ENCODE results near the gene ELK4. TPM values are rescaled to one million over a fixed set of nuclear protein-coding genes. Genes with fewer than 3 reads are reported as not detected.
A peak's percentile ranks its signal among the peaks of the same experiment; 100 is the strongest.

ELK4 gene
- total RNA-seq, 3 donors from 2014 or later: 90.7 to 103 (median 101) TPM

DNA sequence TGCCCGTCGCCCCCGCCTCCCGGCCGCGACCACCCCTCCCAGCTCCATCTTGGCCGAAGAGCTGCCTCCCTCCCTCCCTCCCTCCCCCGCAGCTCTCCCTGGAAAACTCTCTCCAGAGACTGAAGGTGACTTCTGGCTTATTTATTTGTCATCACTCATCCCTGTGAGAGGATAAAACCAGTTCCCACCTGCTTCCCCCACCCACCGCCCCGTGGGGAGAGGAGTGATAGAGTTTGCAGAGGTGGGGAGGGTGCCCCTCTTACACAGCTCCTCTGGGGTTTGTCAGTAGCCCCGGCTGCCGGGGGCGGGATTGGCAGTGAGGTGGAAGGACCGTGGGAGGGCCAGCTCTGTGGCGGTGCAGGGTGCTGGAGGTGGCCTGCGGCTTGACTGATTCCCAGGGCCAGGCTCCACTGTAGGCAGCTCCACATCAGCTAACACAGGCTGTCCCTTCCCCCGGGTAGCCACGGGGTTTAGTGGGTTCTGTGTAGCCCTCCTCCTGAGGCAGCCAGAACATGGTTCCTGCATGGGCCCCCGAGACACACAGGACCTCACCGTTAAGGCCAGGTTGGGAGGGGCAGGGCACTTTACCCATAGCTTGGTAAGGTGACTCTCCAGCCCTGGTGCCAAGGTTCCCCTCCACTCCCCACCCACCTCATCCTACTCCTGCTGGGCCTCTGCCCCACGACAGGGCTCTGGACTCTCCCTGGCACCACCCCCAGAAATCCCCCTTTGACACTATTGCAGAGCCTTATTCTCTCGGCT is 62.2 kb downstream of the ELK4 start:
- DNase-seq (no peak), ATAC-seq (peak in 1 of 2 donors; percentile 8)
- Mint-ChIP-seq H3K36me3 (ENCODE audit: insufficient read depth) (no peaks in the 10 kb centered on the region), H3K4me1 (ENCODE audit: low read depth) (peaks cover 3% of the 10 kb centered on the region), H3K4me3 (no peak overlapping the region), H3K27me3 (ENCODE audit: low read depth) (peaks cover 46% of the 10 kb centered on the region), H3K9me3 (no peaks in the 10 kb centered on the region)

DNA sequence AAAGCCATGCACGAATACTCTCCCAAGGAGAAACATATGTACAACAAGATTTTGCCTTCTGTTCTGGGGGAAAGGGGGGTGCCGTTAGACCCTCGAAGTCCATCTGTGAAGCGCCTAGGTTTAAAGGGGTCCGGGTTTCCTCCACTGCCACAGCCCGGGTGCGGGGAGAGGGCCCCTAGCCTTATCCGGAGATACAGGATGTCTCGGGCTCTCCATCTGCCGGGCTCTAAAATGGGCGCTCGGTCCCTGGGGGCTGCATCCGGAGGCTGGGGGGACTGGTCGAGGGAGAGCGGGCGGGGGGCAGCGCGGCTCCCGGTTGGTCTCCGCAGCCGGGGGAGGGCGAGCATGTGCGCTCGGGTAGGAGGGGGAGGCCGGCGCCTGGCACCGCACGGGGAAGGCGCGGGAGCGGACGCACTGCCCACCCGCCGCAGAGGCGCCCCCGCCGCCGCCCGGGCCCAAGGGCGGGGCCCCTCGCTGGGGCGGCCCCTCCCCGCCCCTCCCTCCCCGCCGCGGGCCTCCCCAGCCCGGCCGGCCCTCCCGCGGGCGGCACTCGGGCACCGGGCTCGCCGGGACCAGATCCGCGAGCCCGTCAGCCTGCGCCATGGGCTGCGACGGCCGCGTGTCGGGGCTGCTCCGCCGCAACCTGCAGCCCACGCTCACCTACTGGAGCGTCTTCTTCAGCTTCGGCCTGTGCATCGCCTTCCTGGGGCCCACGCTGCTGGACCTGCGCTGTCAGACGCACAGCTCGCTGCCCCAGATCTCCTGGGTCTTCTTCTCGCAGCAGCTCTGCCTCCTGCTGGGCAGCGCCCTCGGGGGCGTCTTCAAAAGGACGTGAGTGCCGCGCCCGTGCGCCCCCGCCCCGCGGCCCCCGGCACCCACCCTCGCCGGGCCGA is 63.1 kb downstream of the ELK4 start:
- ATAC-seq: peak; percentile 49 to 74
- Mint-ChIP-seq H3K27me3 (ENCODE audit: low read depth) (peaks cover 50% of the 10 kb centered on the region), H3K4me3 (peak overlapping the region; percentile 58), H3K36me3 (ENCODE audit: insufficient read depth) (no peaks in the 10 kb centered on the region), H3K9me3 (no peaks in the 10 kb centered on the region), H3K4me1 (ENCODE audit: low read depth) (peaks cover 3% of the 10 kb centered on the region)
- DNase-seq: no peak

DNA sequence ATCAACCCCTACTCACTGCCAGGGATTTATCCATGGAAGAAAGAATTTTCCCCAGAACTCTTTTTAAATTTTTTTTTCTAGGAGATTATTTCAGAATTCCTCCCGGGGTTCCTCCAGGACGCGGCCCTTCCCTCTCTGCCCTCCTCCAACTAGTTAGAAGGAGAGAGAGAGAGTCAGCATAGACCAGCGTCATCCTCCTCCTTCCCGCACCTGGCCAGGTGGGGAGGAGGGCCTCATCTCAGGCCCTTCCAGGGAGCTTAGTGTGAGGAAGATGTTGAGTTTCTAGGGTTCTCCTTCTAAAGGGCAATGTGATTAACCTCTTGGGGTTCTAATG is 63.7 kb downstream of the ELK4 start:
- Mint-ChIP-seq H3K27me3 (ENCODE audit: low read depth) (peaks cover 48% of the 10 kb centered on the region), H3K4me1 (ENCODE audit: low read depth) (peaks cover 3% of the 10 kb centered on the region), H3K4me3 (peak overlapping the region; percentile 55), H3K9me3 (no peaks in the 10 kb centered on the region), H3K36me3 (ENCODE audit: insufficient read depth) (no peaks in the 10 kb centered on the region)
- no peak for ATAC-seq
- DNase-seq: no peak

DNA sequence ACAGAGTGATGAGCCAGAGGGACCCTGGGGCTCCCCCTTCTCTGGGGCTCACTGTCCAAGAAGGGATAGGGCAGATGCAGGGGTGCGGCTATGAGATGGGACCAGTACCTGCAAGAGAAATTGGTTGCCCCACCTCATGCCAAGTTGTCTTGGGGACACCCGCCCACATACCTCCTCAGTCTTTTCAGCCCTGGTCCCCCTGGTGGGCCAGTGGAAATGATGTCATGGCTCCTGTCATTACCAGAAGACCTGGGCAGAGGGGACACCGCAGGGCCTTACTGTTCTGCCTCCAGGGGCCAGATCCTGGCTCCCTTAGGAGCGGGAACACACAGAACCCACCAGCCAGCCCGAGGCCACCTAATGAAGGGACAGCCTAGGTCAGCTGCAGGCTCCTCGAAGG is 64.1 kb downstream of the ELK4 start:
- no peak for DNase-seq
- no peak for ATAC-seq
- peaks cover 3% of the 10 kb centered on the region for H3K4me1 Mint-ChIP-seq (ENCODE audit: low read depth)
- H3K9me3 Mint-ChIP-seq: no peaks in the 10 kb centered on the region
- no peaks in the 10 kb centered on the region for H3K36me3 Mint-ChIP-seq (ENCODE audit: insufficient read depth)
- peaks cover 48% of the 10 kb centered on the region for H3K27me3 Mint-ChIP-seq (ENCODE audit: low read depth)
- H3K4me3 Mint-ChIP-seq: no peak overlapping the region

DNA sequence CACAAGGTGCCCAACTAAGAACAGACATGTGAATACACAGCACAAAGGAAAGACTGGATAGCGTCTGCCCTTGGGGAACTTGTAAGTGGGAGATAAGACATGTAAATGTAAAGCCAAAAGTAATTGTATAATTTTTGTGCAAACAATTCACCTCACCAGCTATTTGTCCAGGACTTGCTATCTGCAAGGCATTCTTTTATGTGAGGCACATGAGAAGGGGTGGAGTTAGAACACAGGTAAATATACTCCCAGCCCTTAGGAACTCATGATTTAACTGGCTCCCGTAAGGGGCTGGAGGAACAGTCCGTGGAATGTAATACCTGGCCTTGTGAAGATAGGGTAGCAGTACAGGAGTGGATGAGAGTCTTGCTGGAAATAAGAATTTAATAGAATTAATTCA is 66.0 kb downstream of the ELK4 start:
- Mint-ChIP-seq H3K27me3 (ENCODE audit: low read depth) (peaks cover 38% of the 10 kb centered on the region), H3K9me3 (peaks cover 5% of the 10 kb centered on the region), H3K36me3 (ENCODE audit: insufficient read depth) (no peaks in the 10 kb centered on the region), H3K4me3 (no peak overlapping the region), H3K4me1 (ENCODE audit: low read depth) (peaks cover 3% of the 10 kb centered on the region)
- ATAC-seq (no peak), DNase-seq (no peak)

DNA sequence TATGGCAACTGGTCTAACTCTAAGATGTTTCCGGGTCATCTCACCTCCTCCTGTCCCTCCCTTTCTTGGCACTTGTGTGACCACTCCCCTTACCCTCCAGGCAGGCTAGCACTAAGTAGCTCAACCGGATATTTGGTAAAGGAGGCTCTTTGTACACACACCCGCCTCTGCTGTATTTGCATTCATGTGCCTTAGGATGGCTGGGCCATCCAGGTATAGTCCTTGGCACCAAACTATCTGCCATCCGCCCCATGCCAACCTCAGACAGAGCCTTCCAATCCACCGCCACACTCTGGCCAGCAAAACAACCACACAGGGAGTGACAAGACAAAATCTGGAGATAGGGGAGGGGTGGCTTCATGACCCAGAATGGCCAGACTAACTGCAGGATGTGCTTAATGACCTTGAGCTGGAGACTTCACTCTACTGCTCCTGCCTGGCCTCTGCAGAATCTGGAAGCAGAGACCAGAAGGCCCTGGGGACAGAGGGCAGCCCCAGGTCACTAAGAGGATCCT is 67.8 kb downstream of the ELK4 start:
- peaks cover 5% of the 10 kb centered on the region for H3K9me3 Mint-ChIP-seq
- H3K4me3 Mint-ChIP-seq: no peak overlapping the region
- DNase-seq (no peak), ATAC-seq (no peak)
- no peaks in the 10 kb centered on the region for H3K36me3 Mint-ChIP-seq (ENCODE audit: insufficient read depth)
- peaks cover 30% of the 10 kb centered on the region for H3K27me3 Mint-ChIP-seq (ENCODE audit: low read depth)
- peaks cover 3% of the 10 kb centered on the region for H3K4me1 Mint-ChIP-seq (ENCODE audit: low read depth)

DNA sequence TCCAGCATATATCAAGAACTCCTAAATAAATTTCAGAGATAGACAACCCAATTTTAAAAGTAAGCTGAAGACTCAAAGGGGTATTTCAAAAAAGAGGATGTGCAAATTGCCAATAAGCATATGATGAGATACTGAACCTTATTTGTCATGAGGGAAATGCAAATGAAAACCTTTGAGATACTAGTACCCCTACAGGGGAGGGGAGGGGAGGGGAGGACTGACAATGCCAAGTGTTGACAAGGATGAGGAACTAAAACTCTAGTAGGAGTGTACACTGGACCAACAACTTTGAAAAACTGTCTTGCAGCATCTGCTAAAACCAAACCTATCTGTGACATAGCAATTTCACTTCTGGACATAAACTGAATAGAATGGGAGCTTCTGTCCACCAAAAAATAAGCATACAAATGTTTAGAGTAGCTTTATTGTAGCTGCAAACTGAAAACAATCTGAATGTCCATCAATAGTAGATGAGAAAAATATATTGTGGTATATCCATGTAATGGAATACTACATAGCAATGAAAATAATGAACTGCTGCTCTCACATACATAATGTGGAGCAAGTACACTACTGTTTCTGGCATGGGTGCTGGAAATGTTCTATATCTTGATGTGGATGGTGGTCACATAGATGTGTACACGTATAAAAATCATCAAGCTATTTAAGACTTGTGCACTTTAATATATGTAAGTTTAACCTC is 70.2 kb downstream of the ELK4 start:
- ATAC-seq: no peak
- Mint-ChIP-seq H3K9me3 (peaks cover 5% of the 10 kb centered on the region), H3K36me3 (ENCODE audit: insufficient read depth) (no peaks in the 10 kb centered on the region), H3K4me3 (no peak overlapping the region), H3K27me3 (ENCODE audit: low read depth) (peaks cover 35% of the 10 kb centered on the region), H3K4me1 (ENCODE audit: low read depth) (no peaks in the 10 kb centered on the region)
- DNase-seq: no peak

Other genes starting within 250 kb of the ELK4 start
- gene LEMD1, start 210.0 kb downstream of the ELK4 start, total RNA-seq: under 1 TPM in 1 of 3 donors, not detected in 2; 0.74 TPM
- gene BLACAT1, start 176.0 kb downstream of the ELK4 start, total RNA-seq: under 1 TPM in 2 of 3 donors, not detected in 1; 0.11 to 0.13 TPM
- gene CDK18, start 127.3 kb downstream of the ELK4 start, total RNA-seq: 1 to 10 TPM in 1 of 3 donors, under 1 TPM in 2; 0.76 to 1.9 (median 0.95) TPM
- 1 to 10 TPM in 2 of 3 donors, under 1 TPM in 1; 0.34 to 1.4 (median 1.1) TPM for gene SLC45A3, start 48.5 kb upstream of the ELK4 start, total RNA-seq
- gene NUCKS1, start 118.2 kb upstream of the ELK4 start, total RNA-seq: 100 to 1,000 TPM in 1 of 3 donors, 10 to 100 TPM in 2; 84.5 to 107 (median 93.4) TPM
- 10 to 100 TPM; 14.6 to 23.0 (median 19.0) TPM for gene RAB29, start 143.5 kb upstream of the ELK4 start, total RNA-seq
- 10 to 100 TPM; 32.2 to 36.6 (median 32.4) TPM for gene SLC41A1, start 181.2 kb upstream of the ELK4 start, total RNA-seq
- gene PM20D1, start 218.1 kb upstream of the ELK4 start, total RNA-seq: under 1 TPM in 2 of 3 donors, not detected in 1; 0.20 to 0.24 TPM